Ecto neural progenitor cell (in vitro differentiated cells): Measurements from ENCODE around the gene RAB3C.

Source experiments
- DNase-seq: peaks from one replicate; pipeline ENCODE4 v3.0.0-alpha.2; 2018; ENCODE audit warnings: low spot score

Gene RAB3C

GRCh38 chr5:58606064-58606463 lies 23.2 kb downstream of the RAB3C start:
- DNase-seq = no peak

DNA sequence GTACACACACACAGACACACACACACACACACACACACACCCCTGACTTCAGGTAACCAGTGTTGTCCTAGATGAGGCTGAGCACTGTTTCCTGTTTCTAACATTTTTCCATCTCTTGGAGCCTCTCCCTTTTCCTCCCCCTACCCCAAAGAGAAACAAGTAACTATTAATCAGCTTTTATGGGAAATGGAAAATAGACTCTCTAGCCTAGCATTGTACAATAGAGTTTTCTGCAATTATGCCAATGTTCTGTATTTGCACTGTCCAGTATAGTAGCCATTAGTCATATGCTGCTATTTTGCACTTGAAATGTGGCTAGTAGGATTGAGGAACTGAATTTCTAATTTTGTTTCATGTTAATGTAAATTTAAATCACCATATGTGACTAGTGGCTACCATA lies 33.1 kb downstream of the RAB3C start:
- no peak for DNase-seq

DNA sequence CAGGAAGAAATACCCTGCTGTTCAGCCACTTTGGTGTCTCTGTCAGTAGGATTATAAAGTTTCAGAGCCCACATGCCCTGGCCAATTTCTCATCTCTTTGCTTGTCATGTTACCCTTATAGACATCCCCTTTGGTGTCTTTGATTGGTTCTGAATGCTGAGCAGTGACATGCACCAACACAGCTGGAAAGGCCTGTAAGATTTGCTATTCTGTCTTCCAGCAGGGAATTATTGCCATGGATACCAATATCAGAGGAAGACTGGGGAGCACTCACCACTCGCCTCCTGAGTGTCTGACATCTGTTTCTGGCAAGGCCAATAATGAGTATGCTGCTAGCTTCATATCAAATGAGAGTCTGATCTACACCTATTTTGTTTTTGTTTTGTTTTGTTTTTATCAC lies 34.4 kb downstream of the RAB3C start:
- DNase-seq = no peak

DNA sequence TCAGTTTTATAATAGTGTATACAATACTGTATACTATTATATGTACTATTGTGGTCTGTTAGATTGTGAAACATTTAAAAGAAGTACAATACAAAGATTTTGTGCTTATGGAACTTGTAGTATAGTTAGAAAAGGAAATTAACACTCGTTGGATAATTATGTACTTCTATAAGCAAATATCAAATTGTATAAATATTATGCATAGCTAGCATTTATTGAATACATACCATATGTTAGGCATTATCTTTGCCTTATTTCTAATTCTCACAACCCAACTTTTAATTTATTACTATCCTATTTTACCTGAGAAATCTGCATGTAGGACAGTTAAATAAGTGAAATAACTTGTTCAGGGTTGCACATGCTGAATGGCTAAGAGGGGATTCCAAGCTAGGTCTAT lies 37.5 kb downstream of the RAB3C start:
- DNase-seq = no peak

DNA sequence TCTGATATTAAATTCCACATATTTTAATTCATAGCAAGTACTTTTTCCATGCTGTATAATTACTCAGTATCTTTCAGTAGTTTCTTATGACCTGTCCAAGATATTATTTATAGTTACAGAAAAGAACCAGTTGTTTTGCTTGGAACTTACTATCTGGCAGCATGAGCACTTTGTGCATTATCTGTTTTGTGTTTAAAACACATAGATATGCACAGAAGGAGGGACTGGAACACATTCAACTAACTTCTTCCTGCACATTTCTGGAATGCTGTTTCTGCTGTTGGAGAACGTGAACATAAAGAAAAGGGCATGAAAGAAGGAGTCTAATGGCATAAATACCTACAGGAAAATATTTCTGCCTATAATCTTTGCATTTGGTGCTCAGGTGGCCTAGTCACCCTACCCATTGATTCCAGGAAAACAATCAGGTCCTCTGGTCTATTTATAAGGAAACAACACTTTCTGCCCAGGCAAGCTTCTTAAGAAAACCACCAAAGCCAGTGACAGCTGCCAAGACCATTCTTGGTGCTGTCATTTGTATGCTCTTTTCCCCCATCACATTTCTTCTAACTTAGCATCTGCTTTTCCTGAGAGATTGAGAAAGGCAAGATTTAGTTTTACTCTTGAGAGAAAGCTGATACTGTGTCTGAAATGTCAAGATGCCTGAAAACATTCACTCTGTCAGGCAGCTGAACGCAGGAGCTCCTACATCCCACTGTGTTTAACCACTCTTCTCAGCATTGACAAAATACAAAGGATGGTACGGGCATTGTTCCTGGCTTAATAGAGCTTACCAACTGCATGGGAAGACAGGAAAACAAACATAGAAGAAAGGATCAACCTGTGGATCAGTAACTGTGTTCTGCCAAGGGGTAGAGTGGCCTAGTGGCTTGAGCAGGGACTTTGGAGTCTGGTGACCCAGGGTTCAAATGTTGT lies 40.3 kb downstream of the RAB3C start:
- no peak for DNase-seq

DNA sequence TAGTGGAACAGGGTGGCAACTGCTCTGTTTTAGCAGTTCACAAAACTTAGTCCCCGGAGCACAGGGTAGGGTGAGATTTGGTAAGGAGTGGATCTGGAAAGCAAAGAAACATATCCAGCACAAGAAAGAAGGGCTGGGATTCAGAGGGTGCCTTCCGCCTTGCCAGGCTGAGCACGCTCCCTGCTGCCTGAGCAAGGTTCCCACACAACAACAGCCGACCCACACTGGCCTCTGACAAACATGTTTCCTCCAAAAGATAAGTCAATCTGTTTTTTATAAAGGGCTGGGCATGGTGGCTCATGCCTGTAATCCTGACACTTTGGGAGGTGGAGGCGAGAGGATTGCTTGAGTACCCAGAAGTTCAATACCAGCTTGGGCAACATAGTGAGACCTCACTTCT lies 45.8 kb downstream of the RAB3C start:
- no peak for DNase-seq

DNA sequence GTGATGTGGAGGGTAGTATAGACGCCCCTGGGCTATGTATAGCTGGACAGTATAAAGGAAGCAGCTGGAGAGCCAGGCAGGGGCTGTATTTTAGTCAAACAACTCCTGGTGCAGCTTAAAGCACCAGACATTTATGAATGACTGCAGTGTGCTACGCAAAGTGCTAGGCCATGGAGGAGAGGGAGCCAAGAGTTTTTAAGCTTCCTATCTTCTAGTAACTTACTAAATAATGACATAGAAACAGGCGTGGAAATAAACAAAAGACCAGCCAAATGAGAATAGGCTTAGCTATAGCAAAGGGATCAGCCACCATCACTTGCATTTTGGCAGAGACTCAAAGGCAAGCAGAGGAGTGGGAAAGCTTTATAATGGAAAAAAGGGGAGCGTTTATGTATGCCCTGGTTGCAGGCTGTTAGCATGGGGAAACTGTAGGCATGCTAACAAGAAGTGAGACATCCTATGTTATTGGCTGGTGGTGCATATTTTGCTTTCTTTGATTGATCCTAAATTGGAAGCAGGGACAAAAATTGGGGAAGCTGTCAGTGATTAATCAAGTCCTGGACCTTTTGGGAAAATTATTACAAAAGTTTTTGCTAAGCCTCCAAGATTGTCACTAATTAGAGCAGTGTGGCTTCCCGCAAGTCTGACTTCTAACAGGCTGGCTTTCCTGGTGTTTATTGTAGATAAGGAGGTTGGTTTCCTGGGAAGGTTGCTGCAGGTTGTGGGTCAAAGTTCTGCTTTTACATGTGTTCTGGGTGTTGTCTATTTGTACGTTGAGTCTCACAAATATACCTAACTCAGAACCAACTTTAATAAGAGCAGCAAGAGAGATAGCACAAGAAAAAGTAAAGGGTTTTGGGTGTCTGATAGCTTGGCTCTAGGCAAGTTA lies 46.6 kb downstream of the RAB3C start:
- DNase-seq = no peak

- no peak for DNase-seq
Measured at GRCh38 chr5:58631895-58632294, 49.0 kb downstream of the RAB3C start.

- DNase-seq = no peak
Measured at GRCh38 chr5:58635416-58635815, 52.5 kb downstream of the RAB3C start.

DNA sequence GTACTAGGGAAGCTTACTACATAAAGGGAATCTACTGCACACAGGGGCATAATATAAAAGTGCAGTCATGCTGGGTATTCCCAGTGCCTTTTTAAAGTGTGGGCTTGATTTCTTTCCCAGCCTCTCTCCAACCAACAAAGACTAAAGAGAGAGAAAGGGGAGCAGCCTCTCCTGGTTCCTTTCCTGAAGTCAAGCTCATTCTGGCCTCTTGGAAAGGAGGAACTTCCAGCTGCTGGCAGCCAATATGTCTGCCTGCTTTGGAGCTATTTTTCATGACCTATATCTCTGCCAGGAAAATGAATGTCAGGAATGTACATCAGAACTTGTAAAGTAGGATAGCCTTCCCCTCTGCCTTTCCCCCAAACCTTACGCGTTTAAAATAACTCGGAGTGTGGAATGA lies 57.1 kb downstream of the RAB3C start:
- no peak for DNase-seq

DNA sequence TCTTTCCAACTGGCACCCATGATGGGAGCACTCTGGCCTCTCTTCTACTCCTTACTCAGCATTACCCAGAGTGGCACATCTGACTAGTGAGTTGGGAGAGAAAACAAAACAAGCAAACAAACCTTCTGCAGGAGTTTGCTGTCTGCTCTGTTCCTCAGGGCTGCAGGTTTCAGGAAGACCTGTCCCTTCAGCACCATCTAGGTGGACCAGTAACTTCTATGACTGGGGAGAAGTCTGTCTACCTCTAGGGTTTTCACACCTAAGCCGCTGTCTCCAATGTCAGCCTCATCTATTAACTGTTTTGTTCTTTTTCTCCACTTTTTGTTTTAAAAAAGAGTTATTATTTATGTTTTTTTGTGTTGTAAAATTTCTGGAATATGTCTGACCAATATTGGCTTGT lies 58.7 kb downstream of the RAB3C start:
- DNase-seq = no peak

DNA sequence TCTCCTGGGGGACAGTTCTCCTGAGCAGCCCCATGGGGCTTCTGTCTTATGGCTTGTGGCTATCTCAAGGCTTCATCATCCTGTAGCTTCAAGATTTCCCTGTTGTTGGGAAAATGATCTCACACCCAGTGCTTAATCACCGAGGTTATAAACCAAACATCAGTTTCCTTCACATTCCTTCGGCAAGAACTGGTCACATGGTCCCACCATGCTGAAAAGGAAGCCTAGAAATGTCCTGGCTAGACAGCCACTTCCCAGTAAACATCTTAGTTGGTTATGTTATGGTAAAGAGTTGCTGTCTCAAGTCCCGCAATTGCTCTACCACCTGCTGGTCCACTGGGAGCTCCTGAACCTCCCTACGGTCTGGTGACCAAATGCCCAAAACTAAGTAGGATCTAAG lies 66.0 kb downstream of the RAB3C start:
- no peak for DNase-seq

- DNase-seq = no peak
Measured at GRCh38 chr5:58649716-58650115, 66.8 kb downstream of the RAB3C start.

DNA sequence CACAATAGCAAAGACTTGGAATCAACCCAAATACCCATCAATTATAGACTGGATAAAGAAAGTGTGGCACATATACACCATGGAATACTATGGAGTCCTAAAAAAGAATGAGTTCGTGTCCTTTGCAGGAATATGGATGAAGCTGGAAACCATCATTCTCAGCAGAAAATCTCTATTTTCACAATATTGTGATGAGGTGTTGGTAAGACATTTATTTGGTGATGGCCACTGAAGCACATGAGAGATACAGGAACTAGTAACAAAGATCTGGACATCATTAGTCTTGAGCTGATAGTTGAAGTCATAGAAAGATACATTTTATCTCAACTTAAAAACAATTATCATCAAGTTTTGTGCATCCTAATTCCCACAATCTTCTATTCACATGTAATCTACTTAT lies 70.6 kb downstream of the RAB3C start:
- DNase-seq = no peak

DNA sequence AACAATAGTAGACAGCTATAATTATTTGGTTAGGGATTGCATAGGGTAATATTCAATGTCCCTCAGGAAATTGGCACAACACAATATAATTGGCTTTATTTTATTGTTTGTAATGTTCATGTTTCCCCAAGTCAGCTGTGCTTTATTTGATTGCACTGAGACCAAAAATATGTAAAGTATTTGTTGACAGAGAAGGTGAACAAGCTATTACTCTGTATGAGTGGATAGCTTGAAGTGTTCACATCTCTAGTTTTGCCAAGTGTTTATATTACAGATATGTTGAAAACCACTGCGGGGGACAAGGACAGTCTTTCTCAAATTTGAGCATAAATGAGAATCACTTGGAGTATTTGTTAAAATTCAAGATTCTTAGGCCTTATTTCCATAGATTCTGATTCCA lies 83.3 kb downstream of the RAB3C start:
- no peak for DNase-seq

GRCh38 chr5:58666598-58667581 lies 84.0 kb downstream of the RAB3C start:
- no peak for DNase-seq

- DNase-seq = no peak
Measured at GRCh38 chr5:58670582-58670981, 87.7 kb downstream of the RAB3C start.

- no peak for DNase-seq
Measured at GRCh38 chr5:58671155-58671554, 88.3 kb downstream of the RAB3C start.

DNA sequence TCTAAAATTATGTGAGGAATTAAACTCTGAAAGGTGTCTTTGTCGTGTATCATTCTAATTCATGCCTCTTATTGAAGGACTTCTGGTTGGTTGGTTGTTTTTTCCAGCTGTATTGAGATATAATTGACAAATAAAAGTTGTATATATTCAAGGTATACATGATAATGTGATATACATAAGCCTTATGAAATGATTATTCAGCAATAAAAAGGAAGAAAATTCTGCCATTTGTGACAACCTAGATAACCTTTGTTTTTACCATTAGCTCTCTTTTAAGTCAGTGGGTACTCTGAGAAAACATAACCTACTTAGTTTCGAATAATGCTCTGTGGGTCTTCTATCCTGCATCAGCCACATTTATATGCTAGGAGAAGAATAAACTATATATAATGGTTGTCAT lies 89.6 kb downstream of the RAB3C start:
- no peak for DNase-seq

DNA sequence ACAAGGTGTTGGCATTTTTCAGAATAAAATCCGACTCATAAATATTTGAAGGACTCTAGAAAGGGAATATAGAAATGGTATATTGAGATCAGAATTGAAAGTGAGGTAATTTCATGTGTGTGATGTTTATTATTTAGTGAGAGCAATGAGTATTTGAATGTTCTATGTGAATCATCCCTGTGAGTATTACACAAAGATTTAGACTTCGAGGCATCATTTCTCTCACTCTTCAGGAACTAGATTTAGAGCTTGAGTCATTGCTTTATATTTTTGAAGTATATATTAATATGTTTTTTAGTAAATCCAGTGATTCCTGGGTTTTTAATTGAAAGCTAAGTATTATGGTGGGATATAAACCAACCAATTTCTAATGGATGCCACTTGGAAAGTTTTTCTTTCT lies 91.2 kb downstream of the RAB3C start:
- no peak for DNase-seq

GRCh38 chr5:58674711-58675110 lies 91.8 kb downstream of the RAB3C start:
- no peak for DNase-seq

DNA sequence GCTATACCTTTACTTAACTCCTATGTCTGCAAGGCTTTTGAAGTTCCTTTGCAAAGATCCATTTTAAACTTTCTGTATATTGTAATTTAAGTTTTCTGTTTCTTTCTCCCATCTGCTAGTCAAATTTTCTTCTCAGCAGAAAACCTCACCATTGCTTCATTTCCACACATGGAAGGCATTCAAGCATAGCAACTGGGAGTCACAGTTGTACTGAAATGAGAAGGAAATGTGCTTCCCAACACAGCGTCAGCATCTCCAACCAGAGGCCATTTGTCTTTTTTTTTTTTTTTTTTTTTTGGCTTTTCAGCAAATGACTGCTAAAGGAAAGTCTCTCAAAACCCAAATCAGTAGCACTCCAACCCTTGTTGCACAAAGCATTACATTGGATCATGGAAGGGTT lies 92.5 kb downstream of the RAB3C start:
- DNase-seq = no peak
